Smooth muscle cell (in vitro differentiated cells): ENCODE results near the gene MEMO1. TPM values are rescaled to one million over a fixed set of nuclear protein-coding genes. Genes with fewer than 3 reads are reported as not detected.
"Not testable (repeated sequence)": the region's sequence is repeated elsewhere in the genome, so short reads cannot be mapped to it uniquely, and the experiment has no call there.

Source experiments
- DNase-seq: peaks from one replicate; lab custom pipeline; 2025; ENCODE audit not compliant: unreplicated experiment; lab: John Stamatoyannopoulos, UW
- H2AFZ ChIP-seq: fragments of 200-600 bp; sonication (generic); 2 replicates; pipeline ENCODE4 v1.6.0; 2016; ENCODE audit warnings: antibody characterized with exemption, low read depth, mild to moderate bottlenecking
- H3F3A ChIP-seq: fragments of 200-600 bp; sonication (generic); 2 replicates; pipeline ENCODE4 v1.6.0; 2017; ENCODE audit warnings: antibody characterized with exemption, low read depth
- H3K27ac ChIP-seq: fragments of 200-600 bp; sonication (generic); 2 replicates; pipeline ENCODE4 v1.5.1; 2016; ENCODE audit warnings: low read depth, mild to moderate bottlenecking
- H3K27me3 ChIP-seq: fragments of 200-600 bp; sonication (generic); 2 replicates; pipeline ENCODE4 v1.6.1; 2016; ENCODE audit warnings: low read depth, mild to moderate bottlenecking
- H3K36me3 ChIP-seq: fragments of 200-600 bp; sonication (generic); 2 replicates; pipeline ENCODE4 v1.5.1; 2016; ENCODE audit warnings: low read depth
- H3K4me1 ChIP-seq: fragments of 200-600 bp; sonication (generic); 2 replicates; pipeline ENCODE4 v1.5.1; 2016; ENCODE audit warnings: low read depth
- H3K4me2 ChIP-seq: fragments of 200-600 bp; sonication (generic); 2 replicates; pipeline ENCODE4 v1.6.0; 2016; ENCODE audit warnings: mild to moderate bottlenecking
- H3K4me3 ChIP-seq: fragments of 200-600 bp; sonication (generic); 2 replicates; pipeline ENCODE4 v1.5.1; 2016; ENCODE audit warnings: mild to moderate bottlenecking
- H3K79me2 ChIP-seq: fragments of 200-600 bp; sonication (generic); 2 replicates; pipeline ENCODE4 v1.6.0; 2016; ENCODE audit warnings: low read depth, mild to moderate bottlenecking
- H3K9ac ChIP-seq: fragments of 200-600 bp; sonication (generic); 2 replicates; pipeline ENCODE4 v1.6.0; 2016; ENCODE audit warnings: low read depth
- H3K9me3 ChIP-seq: fragments of 200-600 bp; sonication (generic); replicated peaks from 2 replicates; pipeline ENCODE4 v1.5.1; 2016; ENCODE audit warnings: low read depth
- H4K20me1 ChIP-seq: fragments of 200-600 bp; sonication (generic); 2 replicates; pipeline ENCODE4 v1.6.0; 2016; ENCODE audit warnings: low read depth
- WGBS: methylation state at CpG from one replicate; pipeline ENCODE4 v1.1.7; 2016; ENCODE audit warnings: low lambda C conversion rate; 5-methylcytosine and 5-hydroxymethylcytosine counted together
- polyA plus RNA-seq: library from polyadenylated mRNA; unstranded; fragments of >200 nt; fragmentation: Nextera tagmentation; extraction: Ambion mirVana; gene quantifications from 2 replicates; pipeline ENCODE4 v1.2.1, GENCODE V29; 2016
- total RNA-seq: library from RNA; depleted of rRNA; stranded (reverse); fragments of >200 nt; gene quantifications from 2 replicates; pipeline ENCODE4 v1.2.3, GENCODE V29; 2014
- TF ChIP-seq, protein P1 (sequence below): fragments of 200-600 bp; sonication (generic); IDR thresholded peaks from 2 replicates; pipeline ENCODE4 v1.5.1; 2017; ENCODE audit warnings: borderline replicate concordance, mild to moderate bottlenecking, antibody characterized with exemption; ENCODE audit not compliant: insufficient read depth, poor library complexity, severe bottlenecking

MEMO1 gene
- total and polyA plus RNA-seq, 2 experiments from 2014 or later = 32.2 to 33.4 TPM

DNA sequence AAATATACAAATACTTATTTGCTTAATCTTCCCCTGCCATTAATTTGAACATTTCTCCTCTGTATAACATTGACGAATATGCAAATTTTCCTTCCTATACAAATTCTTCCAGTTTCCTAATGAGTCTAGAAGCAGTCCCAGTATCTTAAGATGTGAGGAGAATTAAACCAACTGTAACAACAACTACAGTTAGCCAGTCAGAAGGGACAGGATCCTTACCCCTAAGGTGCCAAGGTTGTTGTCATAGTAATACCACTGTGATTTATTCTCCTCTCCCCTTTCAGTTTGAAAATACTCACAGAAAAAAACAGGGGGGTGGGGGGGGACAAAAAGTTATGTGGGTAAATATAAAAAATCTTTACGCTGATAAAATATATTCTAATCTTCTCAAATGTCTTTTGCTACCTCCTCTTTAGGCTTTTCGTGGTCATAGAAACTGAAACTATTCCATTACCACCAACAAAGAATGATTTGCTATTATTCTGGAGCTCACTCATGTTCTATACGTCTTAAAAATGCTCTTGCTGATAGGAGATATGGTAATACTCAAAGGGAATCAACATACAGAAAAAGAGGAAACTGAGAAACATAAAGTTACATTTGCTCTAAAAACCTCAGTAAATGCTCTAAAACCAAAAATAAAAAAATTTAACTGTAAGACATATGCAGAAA is 107.6 kb downstream of the MEMO1 start:
- Histone ChIP-seq H3K9ac (no peak overlapping the region), H3K4me3 (no peak overlapping the region), H3K36me3 (peaks cover 24% of the 10 kb centered on the region), H3K9me3 (no peaks in the 10 kb centered on the region), H4K20me1 (no peaks in the 10 kb centered on the region), H3F3A (no peaks in the 10 kb centered on the region), H3K27me3 (no peaks in the 10 kb centered on the region), H3K4me2 (no peak overlapping the region), H3K4me1 (no peaks in the 10 kb centered on the region), H3K27ac (no peak overlapping the region), H3K79me2 (peaks cover 5% of the 10 kb centered on the region), H2AFZ (no peak overlapping the region)
- DNase-seq = no peak
- TF ChIP-seq, protein P1, sequence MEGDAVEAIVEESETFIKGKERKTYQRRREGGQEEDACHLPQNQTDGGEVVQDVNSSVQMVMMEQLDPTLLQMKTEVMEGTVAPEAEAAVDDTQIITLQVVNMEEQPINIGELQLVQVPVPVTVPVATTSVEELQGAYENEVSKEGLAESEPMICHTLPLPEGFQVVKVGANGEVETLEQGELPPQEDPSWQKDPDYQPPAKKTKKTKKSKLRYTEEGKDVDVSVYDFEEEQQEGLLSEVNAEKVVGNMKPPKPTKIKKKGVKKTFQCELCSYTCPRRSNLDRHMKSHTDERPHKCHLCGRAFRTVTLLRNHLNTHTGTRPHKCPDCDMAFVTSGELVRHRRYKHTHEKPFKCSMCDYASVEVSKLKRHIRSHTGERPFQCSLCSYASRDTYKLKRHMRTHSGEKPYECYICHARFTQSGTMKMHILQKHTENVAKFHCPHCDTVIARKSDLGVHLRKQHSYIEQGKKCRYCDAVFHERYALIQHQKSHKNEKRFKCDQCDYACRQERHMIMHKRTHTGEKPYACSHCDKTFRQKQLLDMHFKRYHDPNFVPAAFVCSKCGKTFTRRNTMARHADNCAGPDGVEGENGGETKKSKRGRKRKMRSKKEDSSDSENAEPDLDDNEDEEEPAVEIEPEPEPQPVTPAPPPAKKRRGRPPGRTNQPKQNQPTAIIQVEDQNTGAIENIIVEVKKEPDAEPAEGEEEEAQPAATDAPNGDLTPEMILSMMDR = no peak
- WGBS = 92% methylated on average over 4 of the region's 4 CpGs

- WGBS = 100% methylated on average over 2 of the region's 2 CpGs
- peaks cover 5% of the 10 kb centered on the region for H3K79me2 ChIP-seq
Observed at GRCh38 chr2:31901900-31902299, 108.9 kb downstream of the MEMO1 start.

GRCh38 chr2:31900156-31900555 is 110.7 kb downstream of the MEMO1 start:
- H3K4me2 ChIP-seq, H3K4me1 ChIP-seq, H3K79me2 ChIP-seq, DNase-seq, H3K27ac ChIP-seq, H3K27me3 ChIP-seq, H3K9ac ChIP-seq, H3K9me3 ChIP-seq, H4K20me1 ChIP-seq, H3K4me3 ChIP-seq, H3F3A ChIP-seq, H2AFZ ChIP-seq: not testable (repeated sequence)
- WGBS = 100% methylated on average over 2 of the region's 2 CpGs
- peaks cover 34% of the 10 kb centered on the region for H3K36me3 ChIP-seq

More at GRCh38 chr2:31901900-31902299, 108.9 kb downstream of the MEMO1 start:
- H3K36me3 ChIP-seq = peaks cover 34% of the 10 kb centered on the region
- H3K9me3 ChIP-seq = no peaks in the 10 kb centered on the region
- no peak overlapping the region for H2AFZ ChIP-seq
- no peak overlapping the region for H3K27ac ChIP-seq
- TF ChIP-seq, protein P1 = no peak
- no peak overlapping the region for H3K4me3 ChIP-seq
- H4K20me1 ChIP-seq = no peaks in the 10 kb centered on the region
- H3K9ac ChIP-seq = no peak overlapping the region
- no peaks in the 10 kb centered on the region for H3F3A ChIP-seq
- H3K27me3 ChIP-seq = no peaks in the 10 kb centered on the region
- no peaks in the 10 kb centered on the region for H3K4me1 ChIP-seq
- no peak for DNase-seq
- H3K4me2 ChIP-seq = no peak overlapping the region

GRCh38 chr2:31898346-31898745 is 112.5 kb downstream of the MEMO1 start:
- not testable (repeated sequence) for H3K27me3 ChIP-seq, H3K4me3 ChIP-seq, H3K27ac ChIP-seq, H3F3A ChIP-seq, H3K4me2 ChIP-seq, H3K9me3 ChIP-seq, DNase-seq, H2AFZ ChIP-seq, H3K79me2 ChIP-seq, H3K4me1 ChIP-seq, H3K9ac ChIP-seq
- WGBS = 96% methylated on average over 3 of the region's 3 CpGs
- peaks cover 18% of the 10 kb centered on the region for H4K20me1 ChIP-seq
- H3K36me3 ChIP-seq = peaks cover 34% of the 10 kb centered on the region

DNA sequence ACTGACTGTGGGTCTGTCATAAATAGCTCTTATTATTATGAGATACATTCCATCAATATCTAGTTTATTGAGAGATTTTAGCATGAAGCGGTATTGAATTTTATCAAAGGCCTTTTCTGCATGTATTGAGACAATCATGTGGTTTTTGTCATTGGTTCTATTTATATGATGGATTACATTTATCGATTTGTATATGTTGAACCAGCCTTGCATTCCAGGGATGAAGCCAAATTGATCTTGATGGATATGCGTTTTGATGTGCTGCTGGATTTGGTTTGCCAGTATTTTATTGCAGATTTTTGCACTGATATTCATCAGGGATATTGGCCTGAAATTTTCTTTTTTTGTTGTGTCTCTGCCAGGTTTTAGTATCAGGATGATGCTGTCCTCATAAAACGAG is 113.5 kb downstream of the MEMO1 start:
- not testable (repeated sequence) for H3K9me3 ChIP-seq, H3K9ac ChIP-seq, H3F3A ChIP-seq, H3K4me3 ChIP-seq, H3K27ac ChIP-seq, H3K27me3 ChIP-seq, DNase-seq, H3K4me2 ChIP-seq, H3K79me2 ChIP-seq, H2AFZ ChIP-seq
- WGBS = 96% methylated on average over 4 of the region's 4 CpGs
- peaks cover 31% of the 10 kb centered on the region for H3K36me3 ChIP-seq
- H3K4me1 ChIP-seq = peaks cover 12% of the 10 kb centered on the region
- H4K20me1 ChIP-seq = peaks cover 27% of the 10 kb centered on the region
